Peyer's patch (tissue), 4 donors: ENCODE data around the gene FOXL3.

Source experiments
- CTCF ChIP-seq, 6 experiments: fragments of 450-650 bp in 4 of 6; fragments of 200-600 bp in 2 of 6; sonication (generic) in 1 of 6; IDR thresholded peaks; one replicate each; pipeline ENCODE4 v1.5.1; 2017 to 2019; ENCODE audit warnings: antibody characterized with exemption in 6 of 6, mild to moderate bottlenecking in 3 of 6, moderate library complexity in 1 of 6
- POLR2A ChIP-seq, 2 donors: fragments of 450-650 bp; IDR thresholded peaks; one replicate each; pipeline ENCODE4 v1.5.1; 2017; ENCODE audit warnings: antibody characterized with exemption in 2 of 2, mild to moderate bottlenecking in 2 of 2, moderate library complexity in 2 of 2

DNA sequence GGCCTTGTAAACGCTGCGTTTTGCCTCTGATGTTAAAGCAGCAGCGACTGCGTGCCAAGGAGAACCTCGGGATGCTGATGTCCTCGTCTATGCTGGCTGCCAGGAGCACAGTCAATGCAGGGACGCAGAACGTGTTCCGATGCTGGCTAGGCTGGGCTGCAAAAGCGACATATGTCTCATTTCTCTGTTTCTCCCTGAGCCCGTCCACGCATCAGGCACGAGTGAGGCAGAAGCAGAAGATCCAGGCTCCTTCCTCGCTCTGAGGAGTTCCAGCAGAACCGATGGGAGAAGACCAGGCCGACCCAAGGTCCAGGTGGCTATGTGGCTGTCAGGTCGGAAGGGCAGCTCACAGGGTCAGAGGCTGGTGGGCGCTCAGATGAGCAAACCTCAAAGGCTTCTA is 3.7 kb upstream of the FOXL3 start:
- TF ChIP-seq POLR2A (IDR thresholded peaks at IDR 0.05) = no peak
- no peak for TF ChIP-seq CTCF (IDR thresholded peaks at IDR 0.05)
